GM13977 (cell line): ENCODE results near the gene EFCAB12.

Source experiments
- DNase-seq: peaks from one replicate; pipeline ENCODE4 v3.0.0; 2012; ENCODE audit warnings: low spot score
- in situ Hi-C: fragments of 300-500 bp; cut with MboI; formaldehyde crosslinking; loops from one replicate; pipeline ENCODE4 v1.12.0; 2022; ENCODE audit warnings: low sequenced_read_pairs, low pct_unique_long_range_greater_than_20kb, mixed read lengths, inconsistent platforms; ENCODE audit not compliant: unreplicated experiment
- TF ChIP-seq, protein P1 (sequence below): IDR thresholded peaks from 2 replicates; pipeline ENCODE4 v1.5.1; 2012; ENCODE audit warnings: mild to moderate bottlenecking, control low read depth; ENCODE audit not compliant: insufficient read depth; ENCODE audit errors: extremely low read depth, missing control alignments

EFCAB12 gene

DNA sequence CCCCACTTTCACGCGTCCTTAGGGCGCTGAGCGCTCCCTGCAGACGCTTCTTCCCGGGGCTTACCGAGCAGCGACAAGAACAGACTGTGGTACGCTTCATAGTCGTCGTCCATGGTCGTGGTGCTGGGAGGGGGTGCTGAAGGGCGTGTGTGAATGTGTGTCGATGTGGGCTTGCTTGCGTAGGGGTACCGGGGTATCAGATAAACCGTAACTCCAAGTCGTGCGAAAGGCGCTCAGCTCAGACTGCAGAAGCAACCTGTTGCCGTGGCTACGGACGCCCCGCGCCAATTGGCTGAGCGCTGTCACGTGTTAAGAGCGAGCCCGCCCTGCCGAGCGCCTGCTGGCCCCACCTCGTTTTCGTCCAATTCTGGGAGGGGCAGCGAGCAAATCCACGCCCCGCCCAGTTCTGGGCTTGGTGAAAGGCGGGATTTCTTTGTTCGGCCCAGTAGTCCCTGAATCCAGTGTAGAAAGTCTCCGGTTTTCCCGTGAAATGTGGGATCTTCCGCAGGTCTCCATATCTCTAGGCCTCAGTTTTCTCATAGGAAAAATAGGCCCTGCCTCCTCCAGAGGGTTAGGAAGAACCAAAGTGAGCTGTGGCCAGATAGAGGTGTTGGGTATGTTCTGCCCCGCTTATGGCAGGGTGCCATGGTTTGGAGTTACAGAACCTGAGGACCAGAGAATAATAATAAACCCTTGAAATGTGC is at the start of gene EFCAB12:
EFCAB12 (minus strand) TSS at position 261 of the 704 bp plus-strand sequence; CDS start at position 113, 148 bp downstream.
- TF ChIP-seq, protein P1, sequence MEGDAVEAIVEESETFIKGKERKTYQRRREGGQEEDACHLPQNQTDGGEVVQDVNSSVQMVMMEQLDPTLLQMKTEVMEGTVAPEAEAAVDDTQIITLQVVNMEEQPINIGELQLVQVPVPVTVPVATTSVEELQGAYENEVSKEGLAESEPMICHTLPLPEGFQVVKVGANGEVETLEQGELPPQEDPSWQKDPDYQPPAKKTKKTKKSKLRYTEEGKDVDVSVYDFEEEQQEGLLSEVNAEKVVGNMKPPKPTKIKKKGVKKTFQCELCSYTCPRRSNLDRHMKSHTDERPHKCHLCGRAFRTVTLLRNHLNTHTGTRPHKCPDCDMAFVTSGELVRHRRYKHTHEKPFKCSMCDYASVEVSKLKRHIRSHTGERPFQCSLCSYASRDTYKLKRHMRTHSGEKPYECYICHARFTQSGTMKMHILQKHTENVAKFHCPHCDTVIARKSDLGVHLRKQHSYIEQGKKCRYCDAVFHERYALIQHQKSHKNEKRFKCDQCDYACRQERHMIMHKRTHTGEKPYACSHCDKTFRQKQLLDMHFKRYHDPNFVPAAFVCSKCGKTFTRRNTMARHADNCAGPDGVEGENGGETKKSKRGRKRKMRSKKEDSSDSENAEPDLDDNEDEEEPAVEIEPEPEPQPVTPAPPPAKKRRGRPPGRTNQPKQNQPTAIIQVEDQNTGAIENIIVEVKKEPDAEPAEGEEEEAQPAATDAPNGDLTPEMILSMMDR = no peak
- DNase-seq = peak; percentile 87
- in situ Hi-C loops = no loop called here

DNA sequence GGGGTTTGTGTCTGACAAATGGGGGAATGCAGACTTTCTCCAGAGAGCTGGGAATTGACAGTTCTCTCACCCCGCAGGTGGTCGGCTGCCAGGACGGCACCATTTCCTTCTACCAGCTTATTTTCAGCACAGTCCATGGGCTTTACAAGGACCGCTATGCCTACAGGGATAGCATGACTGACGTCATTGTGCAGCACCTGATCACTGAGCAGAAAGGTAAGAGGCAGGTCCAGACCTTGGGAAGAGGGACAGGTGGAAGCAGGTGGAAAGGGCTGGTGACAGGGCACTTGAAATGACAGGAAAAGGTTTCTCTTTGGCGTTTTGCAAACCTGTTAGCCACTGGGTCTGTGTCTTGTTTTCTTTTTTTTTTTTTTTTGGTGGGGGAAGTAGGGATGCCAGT is 48.1 kb upstream of the EFCAB12 start:
- in situ Hi-C loops = no loop called here
- no peak for DNase-seq
- TF ChIP-seq, protein P1 = no peak

DNA sequence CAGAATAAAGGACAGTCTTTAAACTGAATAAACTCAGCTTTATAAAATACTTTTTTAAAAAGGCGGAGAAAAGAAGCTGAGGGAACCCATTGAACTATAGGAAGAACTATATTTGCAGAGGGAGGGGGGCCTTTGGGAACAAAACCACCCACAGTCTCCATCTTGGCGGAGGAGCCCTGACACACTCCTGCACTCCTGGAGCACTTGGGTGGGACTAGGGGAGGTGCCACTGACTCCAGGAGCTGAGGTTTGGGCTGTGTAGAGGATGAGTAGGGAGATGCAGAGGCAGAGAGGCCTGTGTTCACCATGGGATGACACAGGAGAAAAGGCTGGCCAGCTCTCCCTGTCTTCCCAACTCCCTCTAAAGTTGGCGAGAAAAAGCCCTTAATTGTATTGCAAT is 47.4 kb upstream of the EFCAB12 start:
- in situ Hi-C loops = no loop called here

DNA sequence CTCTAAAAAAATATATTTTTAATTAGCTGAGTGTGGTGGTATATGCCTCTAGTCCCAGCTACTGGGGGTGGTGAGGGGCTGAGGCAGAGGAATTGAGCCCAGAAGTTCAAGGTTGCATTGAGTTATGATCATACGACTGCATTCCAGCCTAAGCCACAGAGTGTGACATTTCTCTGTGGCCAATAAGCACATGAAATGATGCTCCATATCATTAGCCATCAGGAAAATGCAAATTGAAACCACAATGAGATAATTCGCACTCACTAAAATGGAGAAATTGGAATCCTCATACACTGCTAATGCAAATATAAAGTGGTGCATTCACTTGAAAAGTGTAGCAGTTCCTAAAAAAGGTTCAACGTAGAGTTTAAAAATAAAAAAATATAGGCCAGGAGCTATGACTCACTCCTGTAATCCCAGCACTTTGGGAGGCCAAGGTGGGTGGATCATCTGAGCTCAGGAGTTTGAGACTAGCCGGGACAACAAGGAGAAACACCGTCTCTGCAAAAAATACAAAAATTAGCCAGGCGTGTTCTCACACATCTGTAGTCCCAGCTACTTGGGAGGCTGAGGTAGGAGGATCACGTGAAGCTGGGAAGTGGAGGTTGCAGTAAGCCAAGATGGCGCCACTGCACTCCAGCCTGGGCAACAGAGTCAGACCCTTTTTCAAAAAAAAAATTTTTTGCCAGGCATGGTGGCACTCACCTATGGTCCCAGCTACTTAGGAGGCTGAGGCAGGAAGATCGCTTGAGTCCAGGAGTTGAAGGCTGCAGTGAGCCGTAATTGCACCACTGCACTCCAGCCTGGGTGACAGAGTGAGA is 46.8 kb upstream of the EFCAB12 start:
- in situ Hi-C loops = no loop called here
- DNase-seq = no peak
- TF ChIP-seq, protein P1 = no peak

More for the DNA sequence above, 47.4 kb upstream of the EFCAB12 start:
- no peak for DNase-seq
- TF ChIP-seq, protein P1 = no peak

DNA sequence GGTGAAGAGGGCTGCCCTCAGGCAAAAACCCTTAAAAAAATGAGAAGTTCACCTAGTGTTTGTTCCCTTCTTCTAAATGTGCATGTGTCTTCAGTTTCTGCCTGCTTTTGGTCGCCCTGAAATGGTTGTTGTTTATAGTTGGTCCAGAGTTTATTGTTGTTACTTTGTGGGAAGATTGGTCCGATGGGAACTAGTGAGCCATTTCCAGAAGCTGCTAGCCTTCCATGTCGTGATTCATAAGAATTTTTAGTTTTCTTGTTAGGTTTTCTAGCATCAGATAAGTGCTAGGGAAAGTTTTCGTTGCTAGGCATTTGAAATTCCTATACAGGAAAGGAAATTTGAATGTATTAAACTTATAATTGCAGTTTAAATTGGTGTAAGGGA is 45.3 kb upstream of the EFCAB12 start:
- DNase-seq = no peak
- in situ Hi-C loops = no loop called here
- TF ChIP-seq, protein P1 = no peak

DNA sequence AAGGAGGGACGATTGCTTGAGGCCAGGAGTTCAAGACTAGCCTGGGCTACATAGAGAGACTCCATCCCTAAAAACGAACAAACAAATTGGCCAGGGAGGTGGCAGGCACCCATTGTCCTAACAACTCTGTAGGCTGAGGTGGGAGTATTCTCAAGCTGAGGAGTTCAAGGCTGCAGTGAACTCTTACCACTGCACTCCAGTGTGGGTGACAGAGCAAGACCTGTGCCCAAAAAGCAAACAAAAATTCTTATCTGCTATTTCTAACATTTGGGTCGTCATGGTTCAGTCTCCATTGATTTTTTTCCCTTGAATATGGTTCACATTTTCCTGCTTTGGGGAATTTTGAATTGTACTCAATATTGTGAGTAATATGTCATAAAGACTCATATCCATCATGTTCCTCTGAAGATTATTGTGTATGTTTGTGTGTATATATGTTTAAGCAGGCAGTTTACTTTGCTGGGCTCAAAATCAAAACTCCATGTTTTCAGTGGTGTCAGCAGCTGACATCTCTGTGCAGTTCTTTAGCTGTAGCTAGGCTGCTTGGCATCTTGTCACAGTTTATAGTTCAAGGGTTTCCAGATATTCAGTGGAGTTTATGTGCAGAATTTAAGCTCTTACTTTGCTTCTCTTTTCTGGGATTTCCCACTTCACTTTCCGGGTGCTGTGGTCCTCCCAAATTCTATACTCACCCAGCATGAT is 44.8 kb upstream of the EFCAB12 start:
- in situ Hi-C loops = no loop called here
- TF ChIP-seq, protein P1 = no peak
- no peak for DNase-seq
